A549 (cell line): ENCODE results near the gene PMAIP1.

Source experiments
- BHLHE40 ChIP-seq: IDR thresholded peaks from 2 replicates; pipeline ENCODE4 v1.6.1; 2012; ENCODE audit warnings: low read depth, low read length, inconsistent platforms
- CHD2 ChIP-seq: fragments of 150-350 bp; IDR thresholded peaks from 2 replicates; pipeline ENCODE4 v1.6.1; 2014; ENCODE audit warnings: low read length; ENCODE audit not compliant: partially characterized antibody
- CHD4 ChIP-seq: fragments of 200-600 bp; sonication (generic); IDR thresholded peaks from 2 replicates; pipeline ENCODE4 v1.6.1; 2016; ENCODE audit warnings: antibody characterized with exemption, mild to moderate bottlenecking, borderline replicate concordance
- EP300 ChIP-seq, 2 experiments: fragments of >200 bp; sonication (Bioruptor Twin); formaldehyde crosslinking; IDR thresholded peaks; 2 replicates in 1 of 2; 3 replicates in 1 of 2; pipeline ENCODE4 v1.6.1; 2016 to 2017
- JUN ChIP-seq, 2 experiments: fragments of >200 bp; sonication (Bioruptor Twin); formaldehyde crosslinking; IDR thresholded peaks; 2 replicates in 1 of 2; 3 replicates in 1 of 2; pipeline ENCODE4 v1.6.1; 2016 to 2017
- JUNB ChIP-seq: fragments of >200 bp; sonication (Bioruptor Twin); formaldehyde crosslinking; IDR thresholded peaks from 2 replicates; pipeline ENCODE4 v1.6.1; 2016
- MAFK ChIP-seq: fragments of 450-650 bp; IDR thresholded peaks from 2 replicates; pipeline ENCODE4 v1.6.1; 2014; ENCODE audit not compliant: partially characterized antibody
- MYC ChIP-seq: IDR thresholded peaks from 2 replicates; pipeline ENCODE4 v1.6.1; 2012; ENCODE audit warnings: mild to moderate bottlenecking, inconsistent platforms, low read length, improper control_type of control experiment, borderline replicate concordance
- RAD21 ChIP-seq, 2 experiments: fragments of >200 bp in 1 of 2; sonication (Bioruptor Twin) in 1 of 2; formaldehyde crosslinking in 1 of 2; IDR thresholded peaks in 1 of 2; conservative IDR thresholded peaks in 1 of 2; 2 replicates in 1 of 2; 3 replicates in 1 of 2; pipeline ENCODE4 v1.6.1; 2012 to 2018; ENCODE audit warnings: inconsistent platforms in 1 of 2
- RCOR1 ChIP-seq: fragments of 150-350 bp; IDR thresholded peaks from 2 replicates; pipeline ENCODE4 v1.6.1; 2014; ENCODE audit warnings: antibody characterized with exemption, low read length, low read depth
- RNF2 ChIP-seq: fragments of 200-600 bp; sonication (generic); IDR thresholded peaks from 2 replicates; pipeline ENCODE4 v1.6.1; 2016; ENCODE audit warnings: low read depth, mild to moderate bottlenecking, antibody characterized with exemption, moderate library complexity, borderline replicate concordance
- TP53 ChIP-seq: fragments of 250-450 bp; sonication (Bioruptor Pico); IDR thresholded peaks from 2 replicates; pipeline ENCODE4 v1.5.0; 2021; ENCODE audit warnings: mild to moderate bottlenecking, moderate library complexity
- TF ChIP-seq, protein P1 (sequence below): fragments of >200 bp; sonication (Bioruptor Twin); formaldehyde crosslinking; IDR thresholded peaks from 3 replicates; pipeline ENCODE4 v1.5.1; 2016
- TF ChIP-seq, protein P2 (sequence below): fragments of 450-650 bp; IDR thresholded peaks from 2 replicates; pipeline ENCODE4 v1.6.1; 2014; ENCODE audit warnings: antibody characterized with exemption

DNA sequence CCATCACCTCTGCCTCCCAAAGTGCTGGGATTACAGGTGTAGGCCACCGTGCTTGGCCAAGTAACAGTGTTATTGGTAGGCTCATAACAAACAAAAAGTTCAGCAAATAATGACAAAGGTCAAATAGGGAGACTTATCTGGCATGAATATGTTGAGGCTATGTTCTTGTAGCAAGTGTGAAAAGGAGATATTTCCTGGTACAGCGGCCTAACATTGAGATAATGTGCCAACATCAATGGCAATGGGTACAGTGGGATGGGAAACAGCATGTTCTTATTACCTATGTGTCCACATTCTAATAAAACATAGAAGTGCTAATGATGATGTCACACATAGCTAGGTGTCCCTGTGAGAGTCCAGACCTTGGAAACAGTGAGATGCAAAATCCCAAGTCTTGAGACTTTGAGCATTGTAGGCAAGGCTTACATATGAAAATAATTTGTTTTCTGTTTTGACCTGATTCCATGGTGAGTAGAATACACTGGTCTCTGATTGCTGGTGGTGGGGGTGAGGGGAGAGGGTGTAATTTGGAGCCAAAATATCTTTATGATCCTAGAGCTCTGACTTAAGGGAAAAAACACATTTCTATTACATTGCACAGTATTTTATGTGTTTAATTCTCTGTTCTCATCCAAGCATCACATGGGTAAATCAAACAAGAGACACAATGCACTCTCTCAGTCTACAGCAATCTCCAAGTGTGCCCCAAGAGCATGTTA, 33.1 kb upstream of the PMAIP1 start:
- TF ChIP-seq CHD2 = no peak
- TF ChIP-seq TP53 (CRISPR knock-in tag) = no peak
- no peak for TF ChIP-seq MYC
- no peak for TF ChIP-seq BHLHE40
- TF ChIP-seq CHD4 = no peak
- TF ChIP-seq, protein P1, sequence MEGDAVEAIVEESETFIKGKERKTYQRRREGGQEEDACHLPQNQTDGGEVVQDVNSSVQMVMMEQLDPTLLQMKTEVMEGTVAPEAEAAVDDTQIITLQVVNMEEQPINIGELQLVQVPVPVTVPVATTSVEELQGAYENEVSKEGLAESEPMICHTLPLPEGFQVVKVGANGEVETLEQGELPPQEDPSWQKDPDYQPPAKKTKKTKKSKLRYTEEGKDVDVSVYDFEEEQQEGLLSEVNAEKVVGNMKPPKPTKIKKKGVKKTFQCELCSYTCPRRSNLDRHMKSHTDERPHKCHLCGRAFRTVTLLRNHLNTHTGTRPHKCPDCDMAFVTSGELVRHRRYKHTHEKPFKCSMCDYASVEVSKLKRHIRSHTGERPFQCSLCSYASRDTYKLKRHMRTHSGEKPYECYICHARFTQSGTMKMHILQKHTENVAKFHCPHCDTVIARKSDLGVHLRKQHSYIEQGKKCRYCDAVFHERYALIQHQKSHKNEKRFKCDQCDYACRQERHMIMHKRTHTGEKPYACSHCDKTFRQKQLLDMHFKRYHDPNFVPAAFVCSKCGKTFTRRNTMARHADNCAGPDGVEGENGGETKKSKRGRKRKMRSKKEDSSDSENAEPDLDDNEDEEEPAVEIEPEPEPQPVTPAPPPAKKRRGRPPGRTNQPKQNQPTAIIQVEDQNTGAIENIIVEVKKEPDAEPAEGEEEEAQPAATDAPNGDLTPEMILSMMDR = no peak
- TF ChIP-seq JUN (IDR thresholded peaks at IDR 0.05) = no peak
- TF ChIP-seq RNF2 = no peak
- no peak for TF ChIP-seq RAD21 (conservative IDR thresholded peaks at IDR 0.05 in 1 of 2, IDR thresholded peaks at IDR 0.05 in 1 of 2)
- no peak for TF ChIP-seq RCOR1
- TF ChIP-seq EP300 (IDR thresholded peaks at IDR 0.05) = no peak
- TF ChIP-seq, protein P2, sequence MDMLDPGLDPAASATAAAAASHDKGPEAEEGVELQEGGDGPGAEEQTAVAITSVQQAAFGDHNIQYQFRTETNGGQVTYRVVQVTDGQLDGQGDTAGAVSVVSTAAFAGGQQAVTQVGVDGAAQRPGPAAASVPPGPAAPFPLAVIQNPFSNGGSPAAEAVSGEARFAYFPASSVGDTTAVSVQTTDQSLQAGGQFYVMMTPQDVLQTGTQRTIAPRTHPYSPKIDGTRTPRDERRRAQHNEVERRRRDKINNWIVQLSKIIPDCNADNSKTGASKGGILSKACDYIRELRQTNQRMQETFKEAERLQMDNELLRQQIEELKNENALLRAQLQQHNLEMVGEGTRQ = no peak
- no peak for TF ChIP-seq JUNB
- TF ChIP-seq MAFK = no peak
